Adrenal gland (tissue), 12 donors: ENCODE measurements around the gene ELL2. TPM values are rescaled to one million over a fixed set of nuclear protein-coding genes. Genes with fewer than 3 reads are reported as not detected.

Experiments
- DNase-seq, 7 donors: peaks; one replicate each; pipeline ENCODE4 v3.0.0-alpha.2; 2019 to 2020
- H3K27ac ChIP-seq, 5 donors: fragments of 200-600 bp; sonication (generic) in 4 of 5; 1 replicate in 3 of 5; 2 replicates in 2 of 5; pipeline versions ENCODE4 v1.5.1 to v1.8.0; 2016 to 2020; ENCODE audit warnings: mild to moderate bottlenecking in 1 of 5
- H3K27me3 ChIP-seq: fragments of 200-600 bp; 2 replicates; pipeline ENCODE4 v1.8.0; 2021
- H3K36me3 ChIP-seq, 2 donors: fragments of 200-600 bp; replicated peaks in 1 of 2; 1 replicate in 1 of 2; 2 replicates in 1 of 2; pipeline versions ENCODE4 v1.5.1 to v1.8.0; 2018 to 2022
- H3K4me1 ChIP-seq, 2 donors: fragments of 200-600 bp; replicated peaks in 1 of 2; 1 replicate in 1 of 2; 2 replicates in 1 of 2; pipeline versions ENCODE4 v1.5.1 to v1.8.0; 2018 to 2021
- H3K4me3 ChIP-seq, 4 donors: fragments of 200-600 bp; sonication (generic) in 3 of 4; one replicate each; pipeline ENCODE4 v1.5.1; 2016 to 2018
- H3K9me3 ChIP-seq, 3 donors: fragments of 200-600 bp; sonication (generic) in 1 of 3; replicated peaks in 1 of 3; 1 replicate in 2 of 3; 2 replicates in 1 of 3; pipeline versions ENCODE4 v1.5.1 to v1.8.0; 2016 to 2021
- POLR2A ChIP-seq, 2 donors: fragments of 450-650 bp; IDR thresholded peaks; one replicate each; pipeline ENCODE4 v1.6.1; 2017; ENCODE audit warnings: antibody characterized with exemption in 2 of 2, mild to moderate bottlenecking in 2 of 2, moderate library complexity in 1 of 2
- WGBS, 4 donors: extraction: QIAGEN DNeasy Blood & Tissue Kit in 2 of 4; methylation state at CpG; one replicate each; pipeline versions ENCODE4 v1.1.5 to v1.1.7; 2013 to 2017; 5-methylcytosine and 5-hydroxymethylcytosine counted together
- intact Hi-C, 2 donors: fragments of 100-400 bp; cut with DNase I; formaldehyde crosslinking; loops; one replicate each; pipeline versions ENCODE4 v1.14.1 to v1.15.0; 2022 to 2023
- polyA plus RNA-seq, 3 donors: library from polyadenylated mRNA; stranded (reverse); fragments of 200-250 nt in 2 of 3; fragments of 350-450 nt in 1 of 3; fragmentation: Illumina TruSeq in 1 of 3; extraction: RNeasy Lipid Tissue Mini Kit (QIAGEN cat#74804) in 1 of 3; gene quantifications; one replicate each; pipeline ENCODE4 v1.2.3, GENCODE V29; 2013 to 2014
- total RNA-seq, 9 donors: library from RNA; depleted of rRNA in 4 of 9; stranded (reverse); fragments of >200 nt in 4 of 9; fragments of 120-200 nt in 1 of 9; fragmentation: NEBNext Ultra II Directional in 1 of 9; extraction: Animal tissue kit (Norgen Biotek cat#: 25700) in 1 of 9; gene quantifications; one replicate each; pipeline versions ENCODE4 v1.1.0 to v1.2.4, GENCODE V29; 2013 to 2023
- TF ChIP-seq, protein P1 (sequence below), 6 experiments: fragments of 450-650 bp in 4 of 6; fragments of 200-600 bp in 2 of 6; sonication (generic) in 1 of 6; IDR thresholded peaks; 1 replicate in 5 of 6; 2 replicates in 1 of 6; pipeline versions ENCODE4 v1.5.1 to v1.8.0; 2016 to 2021; ENCODE audit warnings: antibody characterized with exemption in 6 of 6, mild to moderate bottlenecking in 2 of 6, moderate library complexity in 1 of 6
- donor health status: healthy with polysubstance abuse.
- donor health status: Bipolar disorder and iron deficiency.
- donor health status: DM: yes; HTN: yes; CAD: no.
- donor health status: DM: no; HTN: no; CAD: no.
- donor health status: DM: no; HTN: no; CAD: no.
- donor health status: DM: yes; HTN: yes; CAD: no.

The ELL2 gene
- total and polyA plus RNA-seq, 12 donors: 3.4 to 27.5 (median 14.5) TPM

DNA sequence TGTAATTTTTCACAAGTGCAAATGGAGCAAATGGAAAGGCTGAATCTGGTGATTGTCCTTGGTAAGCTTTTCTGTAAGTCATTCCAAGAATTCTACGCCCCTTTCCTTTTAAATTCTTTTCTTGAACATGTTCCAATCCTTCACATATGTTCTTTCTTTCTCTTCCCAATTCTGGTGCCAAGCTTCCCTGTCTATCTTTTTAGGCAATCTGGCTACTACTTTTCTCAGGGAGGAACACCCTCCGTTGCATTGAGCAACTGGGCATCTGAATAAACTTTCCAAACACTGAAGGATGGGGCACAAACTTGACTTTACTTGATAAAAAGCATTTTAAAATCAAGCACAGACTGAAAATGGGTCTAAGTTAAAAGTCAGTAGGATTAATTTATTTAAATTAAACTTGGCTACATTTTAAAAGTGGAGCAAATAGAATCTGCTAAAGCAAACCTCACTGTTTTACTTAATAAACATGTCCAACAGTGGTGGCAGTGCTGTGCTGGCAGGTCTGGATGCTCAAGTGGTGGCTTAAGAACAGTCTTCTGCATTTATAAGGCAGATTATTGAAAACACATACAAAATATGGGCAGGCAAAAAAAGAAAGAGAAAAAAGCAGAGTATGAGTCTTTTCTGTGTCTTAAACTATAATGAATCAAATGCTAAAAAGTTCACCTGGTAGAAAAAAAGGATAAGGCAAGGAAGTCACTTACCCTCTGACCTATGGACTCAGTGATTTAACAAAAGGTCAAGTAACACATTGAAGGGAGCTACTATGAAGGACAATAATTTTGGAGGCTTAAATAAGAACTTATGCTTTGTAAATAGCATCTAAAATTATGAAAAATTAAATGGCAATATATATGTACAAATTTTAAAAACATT lies 5.4 kb downstream of the ELL2 start:
- Histone ChIP-seq H3K4me1 (peaks cover 6 to 57% of the 10 kb centered on the region in 2 donors), H3K27me3 (no peaks in the 10 kb centered on the region), H3K9me3 (no peaks in the 10 kb centered on the region), H3K27ac (peak overlapping the region in 1 of 5 donors; percentile 7), H3K36me3 (no peaks in the 10 kb centered on the region), H3K4me3 (no peak overlapping the region)
- TF ChIP-seq POLR2A (IDR thresholded peaks at IDR 0.05): no peak
- TF ChIP-seq, protein P1, sequence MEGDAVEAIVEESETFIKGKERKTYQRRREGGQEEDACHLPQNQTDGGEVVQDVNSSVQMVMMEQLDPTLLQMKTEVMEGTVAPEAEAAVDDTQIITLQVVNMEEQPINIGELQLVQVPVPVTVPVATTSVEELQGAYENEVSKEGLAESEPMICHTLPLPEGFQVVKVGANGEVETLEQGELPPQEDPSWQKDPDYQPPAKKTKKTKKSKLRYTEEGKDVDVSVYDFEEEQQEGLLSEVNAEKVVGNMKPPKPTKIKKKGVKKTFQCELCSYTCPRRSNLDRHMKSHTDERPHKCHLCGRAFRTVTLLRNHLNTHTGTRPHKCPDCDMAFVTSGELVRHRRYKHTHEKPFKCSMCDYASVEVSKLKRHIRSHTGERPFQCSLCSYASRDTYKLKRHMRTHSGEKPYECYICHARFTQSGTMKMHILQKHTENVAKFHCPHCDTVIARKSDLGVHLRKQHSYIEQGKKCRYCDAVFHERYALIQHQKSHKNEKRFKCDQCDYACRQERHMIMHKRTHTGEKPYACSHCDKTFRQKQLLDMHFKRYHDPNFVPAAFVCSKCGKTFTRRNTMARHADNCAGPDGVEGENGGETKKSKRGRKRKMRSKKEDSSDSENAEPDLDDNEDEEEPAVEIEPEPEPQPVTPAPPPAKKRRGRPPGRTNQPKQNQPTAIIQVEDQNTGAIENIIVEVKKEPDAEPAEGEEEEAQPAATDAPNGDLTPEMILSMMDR (IDR thresholded peaks at IDR 0.05): no peak
- DNase-seq: peak in 1 of 7 donors; percentile 21
- 53 to 69% (median 57%) methylated on average over 2 of the region's 2 CpGs for WGBS, 4 donors
- intact Hi-C loops: no loop called here

GRCh38 chr5:95954716-95955115 lies 6.9 kb downstream of the ELL2 start:
- WGBS, 4 donors: 96 to 99% (median 98%) methylated on average over 3 of the region's 3 CpGs
- no peaks in the 10 kb centered on the region for H3K9me3 ChIP-seq
- TF ChIP-seq, protein P1 (IDR thresholded peaks at IDR 0.05): no peak
- TF ChIP-seq POLR2A (IDR thresholded peaks at IDR 0.05): no peak
- peaks cover 6 to 56% of the 10 kb centered on the region in 2 donors for H3K4me1 ChIP-seq
- no peak overlapping the region for H3K4me3 ChIP-seq
- H3K27ac ChIP-seq: no peak overlapping the region
- no peaks in the 10 kb centered on the region for H3K27me3 ChIP-seq
- intact Hi-C loops: no loop called here
- H3K36me3 ChIP-seq: no peaks in the 10 kb centered on the region
- DNase-seq: no peak

GRCh38 chr5:95953021-95953702 lies 8.5 kb downstream of the ELL2 start:
- Histone ChIP-seq H3K9me3 (no peaks in the 10 kb centered on the region), H3K4me1 (peaks cover 6 to 42% of the 10 kb centered on the region in 2 donors), H3K27me3 (no peaks in the 10 kb centered on the region), H3K36me3 (no peaks in the 10 kb centered on the region), H3K4me3 (no peak overlapping the region), H3K27ac (no peak overlapping the region)
- TF ChIP-seq, protein P1 (IDR thresholded peaks at IDR 0.05): no peak
- no peak for TF ChIP-seq POLR2A (IDR thresholded peaks at IDR 0.05)
- 78 to 86% (median 84%) methylated on average over 5 of the region's 5 CpGs for WGBS, 4 donors
- intact Hi-C loops: no loop called here
- DNase-seq: no peak

DNA sequence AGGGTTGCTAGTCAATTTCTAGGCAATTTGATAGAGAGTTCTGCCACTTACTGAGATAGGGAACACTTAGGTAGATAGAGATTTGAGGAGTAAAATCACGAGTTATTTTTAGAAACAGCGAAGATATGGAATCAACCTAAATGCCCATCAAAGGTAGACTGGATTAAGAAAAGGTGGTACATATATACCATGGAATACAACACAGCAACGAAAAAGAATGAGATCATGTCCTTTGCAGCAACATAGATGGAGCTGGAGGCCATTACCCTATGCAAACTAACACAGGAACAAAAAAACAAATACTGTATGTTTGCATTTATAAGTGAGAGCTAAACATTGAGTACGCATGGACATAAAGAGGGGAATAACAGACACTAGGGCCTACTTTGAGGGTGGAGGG lies 9.7 kb downstream of the ELL2 start:
- Histone ChIP-seq H3K27ac (no peak overlapping the region), H3K4me3 (no peak overlapping the region), H3K9me3 (no peaks in the 10 kb centered on the region), H3K27me3 (no peaks in the 10 kb centered on the region), H3K36me3 (no peaks in the 10 kb centered on the region), H3K4me1 (peaks cover 6 to 31% of the 10 kb centered on the region in 2 donors)
- 87 to 94% (median 92%) methylated on average over 4 of the region's 4 CpGs for WGBS, 4 donors
- intact Hi-C loops: no loop called here
- TF ChIP-seq, protein P1 (IDR thresholded peaks at IDR 0.05): no peak
- TF ChIP-seq POLR2A (IDR thresholded peaks at IDR 0.05): no peak
- DNase-seq: no peak
